DOHH2 (cell line): ENCODE measurements around the gene FAT2.

Experiments used
- CTCF ChIP-seq: fragments of 200-600 bp; sonication (generic); IDR thresholded peaks from one replicate; pipeline ENCODE4 v1.5.1; 2014; ENCODE audit warnings: antibody characterized with exemption, mild to moderate bottlenecking, low read depth, low read length; ENCODE audit not compliant: poor library complexity, severe bottlenecking
- EZH2phosphoT487 ChIP-seq: fragments of 200-600 bp; sonication (generic); IDR thresholded peaks from 2 replicates; pipeline ENCODE4 v1.6.1; 2017; ENCODE audit warnings: borderline replicate concordance, mild to moderate bottlenecking, antibody characterized with exemption, low read length, moderate library complexity, mixed read lengths

- TF ChIP-seq CTCF (no peak), EZH2phosphoT487 (no peak)
Observed at GRCh38 chr5:151631941-151632340, 40.8 kb upstream of the FAT2 start.
